ENCODE data around the gene KEL. TPM values are rescaled to one million over a fixed set of nuclear protein-coding genes. Genes with fewer than 3 reads are reported as not detected.

Gene KEL
- total and polyA plus RNA-seq, 4 donors, result 0.18 to 81.0 (median 0.36) TPM

DNA sequence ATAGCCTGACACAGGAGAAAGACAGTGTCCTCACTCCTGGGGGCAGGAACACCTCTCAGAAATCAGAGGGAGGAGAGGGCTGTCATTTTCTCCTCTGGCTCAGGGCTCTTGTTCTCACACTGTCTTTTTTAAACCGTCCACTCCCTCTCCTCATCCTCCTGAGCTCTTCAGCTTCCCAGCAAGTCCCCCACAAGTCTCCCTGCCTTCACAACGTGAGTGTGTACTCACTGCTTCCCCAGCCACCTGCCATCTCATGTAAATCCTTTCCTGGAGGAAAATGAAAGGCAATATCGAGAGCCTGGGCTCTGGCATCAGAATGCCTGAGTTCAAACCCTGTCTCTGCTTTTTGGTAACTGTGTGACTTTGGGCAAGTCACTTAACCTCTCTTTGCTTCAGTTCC is 17.2 kb downstream of the KEL start:
- H3K27me3 ChIP-seq (ENCODE audit: control insufficient read depth in 4 of 4, insufficient read depth in 4 of 4, low read length in 3 of 4), result no peaks in the 10 kb centered on the region
- no peak overlapping the region for H3K27ac ChIP-seq (ENCODE audit: low read depth in 1 of 2, low read length in 2 of 2)
- no peak overlapping the region for H3K4me3 ChIP-seq (ENCODE audit: low read depth in 1 of 3, low read length in 3 of 3)
- H3K9me3 ChIP-seq (ENCODE audit: control insufficient read depth in 4 of 4, low read length in 3 of 4), result no peaks in the 10 kb centered on the region
- no peak overlapping the region for H3K9ac ChIP-seq (ENCODE audit: low read depth in 1 of 2, low read length in 2 of 2)
- no peaks in the 10 kb centered on the region for H3K36me3 ChIP-seq (ENCODE audit: control insufficient read depth in 4 of 4, insufficient read depth in 3 of 4, low read depth in 1 of 4, low read length in 3 of 4)
- no peaks in the 10 kb centered on the region for H3K4me1 ChIP-seq (ENCODE audit: control insufficient read depth in 4 of 4, insufficient read depth in 4 of 4, low read length in 3 of 4)
- no peak for DNase-seq (ENCODE audit: low spot score)
- WGBS, result 64% methylated on average over 3 of the region's 3 CpGs
- TF ChIP-seq MAX (IDR thresholded peaks at IDR 0.05) (no peak), ATF3 (IDR thresholded peaks at IDR 0.05) (no peak), NR2F2 (IDR thresholded peaks at IDR 0.05) (no peak), TAF1 (conservative IDR thresholded peaks at IDR 0.05) (no peak), GABPA (IDR thresholded peaks at IDR 0.05 in 1 of 2, conservative IDR thresholded peaks at IDR 0.05 in 1 of 2) (no peak), RAD21 (IDR thresholded peaks at IDR 0.05) (no peak), YY1 (IDR thresholded peaks at IDR 0.05) (no peak), SP1 (IDR thresholded peaks at IDR 0.05) (no peak), HNF4G (IDR thresholded peaks at IDR 0.05) (no peak), RXRA (IDR thresholded peaks at IDR 0.05) (no peak)
- TF ChIP-seq, protein P1, sequence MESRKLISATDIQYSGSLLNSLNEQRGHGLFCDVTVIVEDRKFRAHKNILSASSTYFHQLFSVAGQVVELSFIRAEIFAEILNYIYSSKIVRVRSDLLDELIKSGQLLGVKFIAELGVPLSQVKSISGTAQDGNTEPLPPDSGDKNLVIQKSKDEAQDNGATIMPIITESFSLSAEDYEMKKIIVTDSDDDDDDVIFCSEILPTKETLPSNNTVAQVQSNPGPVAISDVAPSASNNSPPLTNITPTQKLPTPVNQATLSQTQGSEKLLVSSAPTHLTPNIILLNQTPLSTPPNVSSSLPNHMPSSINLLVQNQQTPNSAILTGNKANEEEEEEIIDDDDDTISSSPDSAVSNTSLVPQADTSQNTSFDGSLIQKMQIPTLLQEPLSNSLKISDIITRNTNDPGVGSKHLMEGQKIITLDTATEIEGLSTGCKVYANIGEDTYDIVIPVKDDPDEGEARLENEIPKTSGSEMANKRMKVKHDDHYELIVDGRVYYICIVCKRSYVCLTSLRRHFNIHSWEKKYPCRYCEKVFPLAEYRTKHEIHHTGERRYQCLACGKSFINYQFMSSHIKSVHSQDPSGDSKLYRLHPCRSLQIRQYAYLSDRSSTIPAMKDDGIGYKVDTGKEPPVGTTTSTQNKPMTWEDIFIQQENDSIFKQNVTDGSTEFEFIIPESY (IDR thresholded peaks at IDR 0.05), result no peak
- TF ChIP-seq, protein P2, sequence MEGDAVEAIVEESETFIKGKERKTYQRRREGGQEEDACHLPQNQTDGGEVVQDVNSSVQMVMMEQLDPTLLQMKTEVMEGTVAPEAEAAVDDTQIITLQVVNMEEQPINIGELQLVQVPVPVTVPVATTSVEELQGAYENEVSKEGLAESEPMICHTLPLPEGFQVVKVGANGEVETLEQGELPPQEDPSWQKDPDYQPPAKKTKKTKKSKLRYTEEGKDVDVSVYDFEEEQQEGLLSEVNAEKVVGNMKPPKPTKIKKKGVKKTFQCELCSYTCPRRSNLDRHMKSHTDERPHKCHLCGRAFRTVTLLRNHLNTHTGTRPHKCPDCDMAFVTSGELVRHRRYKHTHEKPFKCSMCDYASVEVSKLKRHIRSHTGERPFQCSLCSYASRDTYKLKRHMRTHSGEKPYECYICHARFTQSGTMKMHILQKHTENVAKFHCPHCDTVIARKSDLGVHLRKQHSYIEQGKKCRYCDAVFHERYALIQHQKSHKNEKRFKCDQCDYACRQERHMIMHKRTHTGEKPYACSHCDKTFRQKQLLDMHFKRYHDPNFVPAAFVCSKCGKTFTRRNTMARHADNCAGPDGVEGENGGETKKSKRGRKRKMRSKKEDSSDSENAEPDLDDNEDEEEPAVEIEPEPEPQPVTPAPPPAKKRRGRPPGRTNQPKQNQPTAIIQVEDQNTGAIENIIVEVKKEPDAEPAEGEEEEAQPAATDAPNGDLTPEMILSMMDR (IDR thresholded peaks at IDR 0.05; ENCODE audit: low read depth, low read length, missing input control), result no peak

DNA sequence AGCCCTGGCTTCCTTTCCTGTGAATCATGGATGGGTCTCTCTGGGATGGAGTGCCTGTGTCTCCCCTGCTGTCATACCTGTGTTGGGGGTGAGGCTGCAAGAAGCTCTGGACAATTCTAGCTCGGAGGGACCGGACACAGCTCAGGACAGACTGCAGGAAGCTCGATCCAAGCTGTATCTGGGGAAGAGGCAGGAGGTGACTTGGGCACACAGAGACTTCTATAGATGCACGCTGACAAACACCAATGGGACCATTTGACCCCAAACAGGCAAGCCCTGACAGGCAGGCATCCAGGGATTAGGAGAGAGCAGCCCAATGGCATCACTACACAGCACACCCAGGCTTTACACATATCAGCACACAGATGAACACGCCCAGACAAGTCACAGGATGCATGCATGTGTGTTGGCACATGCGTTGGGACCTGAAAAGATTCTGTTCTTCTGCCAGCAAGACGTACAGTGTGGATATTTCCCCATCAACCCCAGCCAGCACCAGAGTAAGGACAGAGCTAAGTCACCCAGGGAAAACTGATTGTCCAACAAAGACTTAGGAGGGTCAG is 18.4 kb downstream of the KEL start:
- Histone ChIP-seq H3K9ac (ENCODE audit: low read depth in 1 of 2, low read length in 2 of 2) (no peak overlapping the region), H3K36me3 (ENCODE audit: control insufficient read depth in 4 of 4, insufficient read depth in 3 of 4, low read depth in 1 of 4, low read length in 3 of 4) (no peaks in the 10 kb centered on the region), H3K27ac (ENCODE audit: low read depth in 1 of 2, low read length in 2 of 2) (no peak overlapping the region), H3K27me3 (ENCODE audit: control insufficient read depth in 4 of 4, insufficient read depth in 4 of 4, low read length in 3 of 4) (no peaks in the 10 kb centered on the region), H3K4me3 (ENCODE audit: low read depth in 1 of 3, low read length in 3 of 3) (no peak overlapping the region), H3K9me3 (ENCODE audit: control insufficient read depth in 4 of 4, low read length in 3 of 4) (no peaks in the 10 kb centered on the region), H3K4me1 (ENCODE audit: control insufficient read depth in 4 of 4, insufficient read depth in 4 of 4, low read length in 3 of 4) (no peaks in the 10 kb centered on the region)
- no peak for DNase-seq (ENCODE audit: low spot score)
- 80% methylated on average over 7 of the region's 7 CpGs for WGBS
- no peak for TF ChIP-seq ATF3 (IDR thresholded peaks at IDR 0.05)
- no peak for TF ChIP-seq RXRA (IDR thresholded peaks at IDR 0.05)
- TF ChIP-seq MAX (IDR thresholded peaks at IDR 0.05), result no peak
- no peak for TF ChIP-seq NR2F2 (IDR thresholded peaks at IDR 0.05)
- no peak for TF ChIP-seq SP1 (IDR thresholded peaks at IDR 0.05)
- TF ChIP-seq, protein P1 (IDR thresholded peaks at IDR 0.05), result no peak
- TF ChIP-seq HNF4G (IDR thresholded peaks at IDR 0.05), result no peak
- TF ChIP-seq REST (IDR thresholded peaks at IDR 0.05), result no peak
- no peak for TF ChIP-seq GABPA (IDR thresholded peaks at IDR 0.05 in 1 of 2, conservative IDR thresholded peaks at IDR 0.05 in 1 of 2)
- no peak for TF ChIP-seq HNF4A (conservative IDR thresholded peaks at IDR 0.05)
- no peak for TF ChIP-seq EGR1 (IDR thresholded peaks at IDR 0.05; ENCODE audit: low read depth in 2 of 2)
- no peak for TF ChIP-seq TAF1 (conservative IDR thresholded peaks at IDR 0.05)
- no peak for TF ChIP-seq JUND (IDR thresholded peaks at IDR 0.05)
- TF ChIP-seq, protein P2 (IDR thresholded peaks at IDR 0.05; ENCODE audit: low read depth, low read length, missing input control), result no peak
- no peak for TF ChIP-seq FOXA2 (IDR thresholded peaks at IDR 0.05)
- no peak for TF ChIP-seq YY1 (IDR thresholded peaks at IDR 0.05)
- TF ChIP-seq FOXA1 (IDR thresholded peaks at IDR 0.05), result no peak

All from liver (tissue), 9 donors.